Parietal lobe (tissue), 2 donors: ENCODE data around the gene LIAS. TPM values are rescaled to one million over a fixed set of nuclear protein-coding genes. Genes with fewer than 3 reads are reported as not detected.

ENCODE experiments used
- small RNA-seq: library from RNA; depleted of rRNA; stranded (forward); fragments of <200 nt; gene quantifications from one replicate; pipeline ENCODE3, GENCODE V24; 2014; ENCODE audit warnings: low replicate concordance
- total RNA-seq: library from RNA; depleted of rRNA; stranded (reverse); fragments of >200 nt; gene quantifications from one replicate; pipeline ENCODE4 v1.2.3, GENCODE V29; 2014

Gene LIAS
- total RNA-seq = 19.7 TPM

GRCh38 chr4:39458505-39459300, at the start of gene LIAS, which contains the start of gene RPL9:
TSS of gene LIAS (plus strand) at chr4:39459056. CDS start at chr4:39459118, 62 bp downstream.
TSS of gene RPL9 (minus strand) at chr4:39458922. CDS start at chr4:39458439, 483 bp downstream.

DNA sequence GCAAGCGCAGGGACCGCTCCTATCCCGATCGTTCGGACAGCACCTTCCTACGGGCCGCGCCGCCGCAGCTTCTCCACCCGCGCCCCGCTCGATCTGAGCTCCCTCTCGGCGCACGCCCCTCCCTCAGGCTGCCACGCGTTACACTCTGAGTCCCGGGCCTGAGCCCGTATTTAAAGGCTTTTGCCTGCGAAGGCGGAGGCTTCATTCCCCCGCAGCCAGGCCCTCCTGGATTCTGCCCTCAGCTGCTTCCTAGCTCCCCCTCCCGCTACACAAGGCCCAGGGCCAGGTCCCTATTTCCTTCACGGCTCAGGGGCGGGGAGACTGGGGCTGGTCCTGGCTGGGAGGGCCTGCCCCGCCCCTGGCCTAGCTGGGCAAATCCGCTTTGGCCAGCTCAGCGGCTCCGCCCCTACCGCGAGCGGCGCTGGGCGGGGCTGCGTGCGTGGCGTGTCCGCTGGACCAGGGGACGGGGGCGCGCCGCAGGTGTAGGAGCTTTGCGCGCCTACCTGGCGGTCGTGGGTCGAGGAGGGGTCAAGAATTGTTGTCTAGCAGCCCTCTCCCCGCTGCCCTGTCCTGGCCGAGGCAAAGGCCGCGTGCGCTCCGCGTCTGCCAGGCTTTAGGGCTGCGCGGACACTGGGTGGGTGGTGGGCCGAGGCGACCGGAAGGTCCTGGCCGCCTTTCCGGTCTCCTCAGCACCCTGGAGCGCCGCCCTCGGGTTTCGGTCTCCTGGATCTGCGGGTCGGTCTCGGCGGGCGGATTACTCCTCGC, 68.6 kb downstream of the LIAS start, which contains the start of gene UGDH:
TSS of gene UGDH (minus strand) at position 144 of the 765 bp plus-strand sequence. CDS start 5,927 bp downstream, outside the sequence.

Small RNA genes within 50 kb of the gene (small RNA-seq; reads per million reads assigned to genes)
- gene MIR5591 (not detected), gene RF00019 (not detected)

Other genes with a start within 250 kb of the LIAS start
- 44.4 TPM for gene RFC1, start 92.7 kb upstream of the LIAS start, total RNA-seq
- gene KLB, start 52.1 kb upstream of the LIAS start, total RNA-seq = not detected
- 1,753 TPM for gene RPL9, start 134 bp upstream of the LIAS start, total RNA-seq
- gene UGDH, start 68.4 kb downstream of the LIAS start, total RNA-seq = 21.6 TPM
- gene SMIM14, start 179.8 kb downstream of the LIAS start, total RNA-seq = 37.9 TPM
- gene UBE2K, start 239.1 kb downstream of the LIAS start, total RNA-seq = 75.1 TPM